Thyroid gland (tissue), 4 donors: ENCODE data around the gene PIAS4.

ENCODE experiments used
- POLR2A ChIP-seq, 2 donors: fragments of 450-650 bp; IDR thresholded peaks; one replicate each; pipeline ENCODE4 v1.6.1; 2017; ENCODE audit warnings: antibody characterized with exemption in 2 of 2, mild to moderate bottlenecking in 2 of 2, moderate library complexity in 1 of 2
- TF ChIP-seq, protein P1 (sequence below), 6 experiments: fragments of 200-600 bp in 3 of 6; fragments of 450-650 bp in 3 of 6; sonication (generic) in 3 of 6; IDR thresholded peaks; one replicate each; pipeline ENCODE4 v1.5.1; 2016 to 2019; ENCODE audit warnings: antibody characterized with exemption in 6 of 6, mild to moderate bottlenecking in 2 of 6, inconsistent platforms in 1 of 6, moderate library complexity in 1 of 6

DNA sequence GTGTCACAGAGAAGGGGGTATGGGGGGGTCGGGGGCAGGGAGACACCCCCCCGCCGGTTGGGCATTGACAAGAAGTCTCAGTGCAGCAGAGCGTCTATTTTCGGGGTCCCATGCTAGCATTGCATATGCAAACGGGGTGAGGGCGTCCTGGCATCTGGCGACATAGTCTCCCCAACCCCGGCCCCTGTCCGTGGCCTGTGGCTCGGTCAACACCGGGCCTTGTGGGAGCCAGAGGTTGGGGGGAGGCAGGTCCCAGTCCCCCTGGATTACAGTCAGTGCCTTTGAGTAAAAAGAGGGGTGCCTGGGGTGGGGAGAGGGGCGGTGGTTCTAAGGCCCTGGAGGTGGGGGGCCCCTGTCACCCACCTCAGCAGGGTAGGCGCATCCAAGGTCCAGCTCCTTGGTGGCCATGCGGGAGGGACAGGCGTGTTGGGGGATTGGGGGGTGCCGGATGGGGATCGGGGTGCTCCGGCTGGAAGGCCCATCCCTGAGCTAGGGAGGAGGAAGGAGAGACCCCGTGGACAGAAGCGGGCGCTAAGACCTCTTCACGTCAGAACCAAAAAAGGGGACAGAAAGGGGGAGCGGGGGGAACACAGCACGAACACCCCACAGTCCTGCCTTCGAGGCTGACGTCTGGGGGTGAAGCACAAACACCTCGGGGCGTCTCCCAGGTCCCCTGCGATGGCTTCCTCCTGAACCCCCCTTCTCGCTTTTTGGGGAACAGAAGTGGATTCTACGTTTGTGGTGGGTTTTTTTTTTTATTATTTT, 38.2 kb downstream of the PIAS4 start:
- TF ChIP-seq, protein P1, sequence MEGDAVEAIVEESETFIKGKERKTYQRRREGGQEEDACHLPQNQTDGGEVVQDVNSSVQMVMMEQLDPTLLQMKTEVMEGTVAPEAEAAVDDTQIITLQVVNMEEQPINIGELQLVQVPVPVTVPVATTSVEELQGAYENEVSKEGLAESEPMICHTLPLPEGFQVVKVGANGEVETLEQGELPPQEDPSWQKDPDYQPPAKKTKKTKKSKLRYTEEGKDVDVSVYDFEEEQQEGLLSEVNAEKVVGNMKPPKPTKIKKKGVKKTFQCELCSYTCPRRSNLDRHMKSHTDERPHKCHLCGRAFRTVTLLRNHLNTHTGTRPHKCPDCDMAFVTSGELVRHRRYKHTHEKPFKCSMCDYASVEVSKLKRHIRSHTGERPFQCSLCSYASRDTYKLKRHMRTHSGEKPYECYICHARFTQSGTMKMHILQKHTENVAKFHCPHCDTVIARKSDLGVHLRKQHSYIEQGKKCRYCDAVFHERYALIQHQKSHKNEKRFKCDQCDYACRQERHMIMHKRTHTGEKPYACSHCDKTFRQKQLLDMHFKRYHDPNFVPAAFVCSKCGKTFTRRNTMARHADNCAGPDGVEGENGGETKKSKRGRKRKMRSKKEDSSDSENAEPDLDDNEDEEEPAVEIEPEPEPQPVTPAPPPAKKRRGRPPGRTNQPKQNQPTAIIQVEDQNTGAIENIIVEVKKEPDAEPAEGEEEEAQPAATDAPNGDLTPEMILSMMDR (IDR thresholded peaks at IDR 0.05) = no peak
- TF ChIP-seq POLR2A (IDR thresholded peaks at IDR 0.05) = no peak
